Activated CD8-positive, alpha-beta memory T cell treated with anti-CD3 and anti-CD28 coated beads, Interleukin-2, amount 50 U/mL, for 24 hours (primary cell): Measurements from ENCODE around the gene ELF4.
A peak's percentile ranks its signal among the peaks of the same experiment; 100 is the strongest.

Source experiments
- DNase-seq: peaks from one replicate; pipeline ENCODE4 v3.0.0-alpha.2; 2020; ENCODE audit errors: extremely low read depth

ELF4 gene

DNA sequence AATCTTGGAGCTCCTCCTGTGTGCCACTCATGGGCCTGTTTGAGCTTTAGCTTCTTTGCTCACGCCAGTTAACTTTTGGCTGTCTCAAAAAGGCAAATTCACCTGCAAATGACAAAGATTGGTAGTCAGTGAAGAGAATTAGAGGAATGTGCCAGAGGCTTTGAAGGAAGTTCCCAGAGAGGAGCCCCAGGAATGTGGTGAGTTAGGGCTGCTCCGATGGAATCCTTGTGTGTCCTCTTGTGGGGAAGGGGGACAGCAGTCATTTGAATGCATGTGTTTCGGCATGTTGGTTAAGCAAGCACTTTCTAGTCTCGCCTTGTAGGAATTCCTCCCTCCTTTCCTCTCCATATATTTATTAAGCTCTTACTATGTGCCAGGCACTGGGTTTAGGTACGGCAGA lies 62.9 kb downstream of the ELF4 start:
- DNase-seq, result no peak

DNA sequence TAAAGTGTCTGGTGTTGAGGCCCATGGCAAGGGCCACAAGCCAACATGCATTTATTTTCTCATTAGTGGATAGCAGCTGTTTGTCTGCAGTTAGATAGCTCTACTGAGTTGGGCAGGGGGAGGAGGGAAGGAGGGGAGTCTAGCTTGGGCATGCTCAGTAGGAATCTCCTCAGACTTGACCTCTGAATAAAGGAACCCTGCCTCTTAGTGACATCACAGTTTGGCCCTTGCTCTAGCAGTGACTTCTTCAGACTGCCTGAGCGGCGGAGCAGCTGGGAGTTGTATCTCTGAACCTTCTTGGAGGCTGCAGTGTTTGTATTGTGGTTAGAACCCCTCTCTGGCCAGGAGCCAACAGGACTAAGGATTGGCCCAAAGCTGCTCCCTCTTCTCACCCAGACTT lies 70.5 kb downstream of the ELF4 start:
- no peak for DNase-seq

DNA sequence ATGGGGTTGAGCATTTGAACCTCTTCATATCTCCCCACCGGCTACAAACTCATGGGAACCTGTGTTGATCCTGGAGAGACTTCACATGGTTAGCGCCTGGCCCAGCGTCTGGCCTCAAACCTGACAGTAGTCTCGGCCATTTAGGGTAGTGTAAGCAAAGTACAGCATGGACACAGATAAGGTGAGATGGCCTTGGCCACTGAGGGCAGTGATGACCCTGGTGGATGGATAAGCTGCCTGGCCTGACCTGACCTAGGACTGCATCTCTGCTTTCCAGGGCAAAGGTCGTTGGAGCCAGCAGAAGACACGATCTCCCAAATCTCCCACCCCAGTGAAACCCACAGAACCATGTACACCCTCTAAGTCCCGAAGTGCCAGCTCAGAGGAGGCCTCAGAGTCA lies 76.1 kb downstream of the ELF4 start:
- no peak for DNase-seq

DNA sequence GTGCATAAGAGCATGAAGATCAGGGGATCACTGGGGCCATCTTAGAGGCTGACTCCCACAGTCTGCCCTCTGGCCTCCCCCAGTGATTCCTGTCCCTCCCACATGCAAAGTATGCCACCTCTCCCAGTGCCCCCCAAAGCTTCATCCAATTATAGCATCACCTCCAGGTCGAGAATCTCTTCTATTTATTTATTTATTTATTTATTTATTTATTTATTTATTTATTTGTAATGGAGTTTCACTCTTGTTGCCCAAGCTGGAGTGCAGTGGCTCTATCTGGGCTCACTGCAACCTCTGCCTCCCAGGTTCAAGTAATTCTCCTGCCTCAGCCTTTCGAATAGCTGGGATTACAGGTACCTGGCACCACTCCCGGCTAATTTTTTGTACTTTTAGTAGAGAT lies 77.7 kb downstream of the ELF4 start:
- no peak for DNase-seq

DNA sequence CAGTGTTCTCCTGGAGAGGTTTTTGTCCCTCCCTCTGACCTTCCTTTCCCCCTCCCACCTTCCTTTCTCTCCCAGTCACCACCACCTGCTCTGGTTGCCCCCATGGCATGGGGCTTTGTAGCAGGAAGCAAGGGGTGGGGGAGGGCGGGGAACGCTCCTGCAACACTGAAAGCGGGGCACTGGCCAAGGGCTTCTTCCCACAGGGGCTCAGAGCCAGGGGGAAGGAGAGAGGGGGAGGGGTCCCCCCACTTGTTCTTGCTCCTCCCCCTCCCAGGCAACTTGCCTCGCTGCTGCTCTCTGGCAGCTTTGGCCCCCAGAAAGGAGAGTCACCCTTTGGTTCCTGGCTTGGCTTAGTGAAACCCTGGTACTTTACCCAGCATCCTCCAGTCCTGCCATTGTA lies 79.5 kb downstream of the ELF4 start:
- DNase-seq, result no peak

DNA sequence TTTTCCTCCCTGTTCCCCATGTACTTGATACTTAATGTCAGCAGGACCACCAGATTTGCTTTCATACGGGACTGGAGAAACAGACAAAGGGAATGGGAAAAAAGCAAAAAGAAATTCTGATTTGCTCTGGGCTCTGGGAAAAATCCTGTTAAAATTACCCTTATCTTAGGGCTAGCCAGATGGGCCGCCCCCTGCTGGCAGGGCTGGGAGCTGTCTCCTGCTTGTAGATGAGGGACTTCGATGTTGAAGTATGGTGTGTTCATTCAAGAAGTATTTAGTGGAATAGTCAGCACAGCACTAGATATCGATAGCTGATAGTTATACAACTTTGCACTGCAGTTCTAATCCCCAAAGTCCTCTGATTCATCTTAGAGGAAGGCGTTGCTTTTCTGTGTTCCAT lies 82.1 kb downstream of the ELF4 start:
- DNase-seq, result peak; percentile 10

DNA sequence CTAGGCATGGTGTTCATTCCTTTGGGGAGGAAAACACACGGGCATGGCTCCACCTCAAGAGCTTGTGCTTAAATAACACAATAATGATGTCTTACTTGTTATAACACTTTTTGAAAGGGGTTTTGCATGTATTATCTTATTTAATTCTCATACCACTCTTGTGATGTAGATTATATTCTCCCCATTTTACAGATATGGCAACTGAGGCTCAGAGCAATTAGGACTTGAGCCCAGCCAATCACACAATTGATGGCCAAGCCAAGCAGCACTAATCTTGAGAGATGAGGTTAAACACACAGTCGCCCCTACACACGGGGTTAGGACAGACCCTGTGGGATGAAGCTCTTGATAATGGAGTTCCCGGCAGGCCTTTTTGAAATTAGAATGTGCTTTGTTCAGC lies 82.7 kb downstream of the ELF4 start:
- no peak for DNase-seq

DNA sequence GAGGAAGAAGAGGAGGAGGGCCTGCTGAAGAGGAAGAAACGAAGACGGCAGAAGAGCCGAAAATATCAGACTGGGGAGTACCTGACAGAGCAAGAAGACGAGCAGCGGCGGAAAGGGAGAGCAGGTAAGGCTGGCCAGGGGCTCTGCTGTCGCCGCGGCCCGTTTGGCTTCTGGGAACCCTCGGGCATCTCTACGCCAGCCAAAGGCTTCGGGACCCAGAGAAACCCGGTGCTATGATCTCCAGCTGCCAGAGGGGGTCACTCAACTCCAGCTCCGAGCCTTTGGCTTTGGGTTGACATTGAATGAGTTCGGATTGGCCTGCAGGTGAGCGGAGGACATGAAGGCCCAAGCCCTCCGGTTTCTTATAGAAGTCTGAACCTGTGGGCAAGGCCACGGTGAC lies 85.0 kb downstream of the ELF4 start:
- no peak for DNase-seq

DNA sequence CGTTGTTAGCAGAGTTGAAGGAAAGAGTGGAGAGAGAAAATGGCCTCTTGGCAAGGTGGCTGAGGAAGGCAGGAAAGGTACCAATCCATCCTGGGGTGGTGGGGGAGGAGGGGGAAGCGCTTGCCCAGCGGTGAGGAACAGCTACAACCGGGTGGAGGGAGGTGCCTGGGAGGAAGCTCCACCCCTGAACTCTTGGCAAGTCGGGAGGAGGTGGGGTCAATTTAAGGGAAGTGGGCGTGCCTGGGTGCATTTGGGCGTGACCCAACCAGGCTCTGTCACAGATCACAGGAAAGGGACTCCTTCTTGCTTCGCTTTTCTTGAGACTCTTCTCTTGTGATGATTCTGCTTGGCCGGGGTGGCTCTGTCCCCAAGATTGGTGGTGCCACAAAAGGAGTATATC lies 86.2 kb downstream of the ELF4 start:
- peak; percentile 28 for DNase-seq

DNA sequence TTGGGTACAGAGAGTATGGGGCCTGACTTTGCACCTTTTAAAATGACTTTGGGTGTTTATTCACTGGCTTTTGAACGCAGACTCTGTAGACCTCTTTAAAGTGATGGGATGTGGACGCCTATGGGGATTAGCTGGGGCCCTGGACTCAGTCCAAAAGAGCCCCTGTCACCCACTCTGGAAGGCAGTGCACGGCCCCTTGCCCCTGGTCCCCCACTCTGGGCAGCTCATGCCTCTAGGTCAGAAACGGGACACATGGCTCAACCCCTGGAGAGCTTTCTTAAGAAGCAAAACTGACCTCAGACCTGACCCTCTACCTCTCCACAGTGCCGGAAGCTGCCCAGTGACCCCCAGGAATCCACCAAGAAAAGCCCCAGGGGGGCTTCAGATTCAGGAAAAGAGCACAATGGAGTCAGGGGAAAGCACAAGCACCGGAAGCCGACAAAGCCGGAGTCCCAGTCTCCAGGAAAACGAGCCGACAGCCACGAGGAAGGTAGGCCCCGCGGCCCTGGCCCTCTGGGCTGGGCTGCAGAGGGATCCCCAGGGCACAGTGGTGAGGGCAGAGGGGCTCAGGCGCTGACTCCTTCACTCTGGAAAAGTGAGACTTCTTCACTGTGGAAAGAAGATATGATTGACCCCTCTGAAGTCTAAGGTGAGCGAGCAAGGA lies 89.5 kb downstream of the ELF4 start:
- DNase-seq, result no peak

DNA sequence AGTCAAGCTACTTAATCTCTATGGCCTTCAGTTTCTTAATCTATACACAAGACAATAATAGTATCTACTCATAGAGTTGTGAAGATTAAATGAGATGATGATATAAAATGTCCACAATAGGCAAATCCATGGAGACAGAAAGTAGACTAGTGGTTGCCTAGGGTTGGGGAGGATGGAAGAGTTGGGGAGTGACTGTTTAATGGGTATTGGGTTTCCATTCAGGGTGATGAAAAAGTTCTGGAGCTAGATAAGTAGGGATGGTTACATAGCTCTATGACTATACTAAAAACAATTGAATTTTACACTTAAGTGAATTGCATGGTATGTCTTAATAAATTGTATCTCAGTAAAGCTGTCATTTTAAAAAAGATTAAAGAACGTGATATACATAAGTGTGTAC lies 92.2 kb downstream of the ELF4 start:
- no peak for DNase-seq

DNA sequence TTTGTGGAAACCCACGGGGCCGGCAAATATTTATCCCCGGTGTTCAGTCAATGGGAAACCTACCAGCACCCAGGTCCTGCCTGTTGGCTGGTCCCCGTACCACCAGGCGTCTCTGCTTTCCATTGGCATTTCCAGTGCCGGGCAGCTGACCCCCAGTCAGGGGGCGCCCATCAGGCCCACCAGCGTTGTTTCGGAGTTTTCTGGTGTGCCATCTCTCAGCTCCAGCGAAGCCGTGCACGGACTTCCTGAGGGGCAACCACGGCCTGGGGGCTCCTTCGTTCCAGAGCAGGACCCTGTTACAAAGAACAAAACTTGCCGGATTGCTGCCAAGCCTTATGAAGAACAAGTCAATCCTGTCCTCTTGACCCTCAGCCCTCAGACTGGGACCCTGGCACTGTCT lies 95.1 kb downstream of the ELF4 start:
- no peak for DNase-seq
